Small intestine (tissue), 7 donors: ENCODE data around the gene RALGAPB. TPM values are rescaled to one million over a fixed set of nuclear protein-coding genes. Genes with fewer than 3 reads are reported as not detected.

Experiments
- DNase-seq, 2 donors: peaks; one replicate each; pipeline versions ENCODE4 v3.0.0 to v3.0.0-alpha.2; 2013
- FAIRE-seq: peaks from 2 replicates; lab custom pipeline; 2012; peaks lifted over from hg19 to GRCh38; lab: Jason Lieb, UNC
- H3K27ac ChIP-seq, 3 donors: one replicate each; pipeline ENCODE4 v1.5.1; 2013; ENCODE audit warnings: low read length in 2 of 3, mild to moderate bottlenecking in 2 of 3, control low read depth in 1 of 3, inconsistent platforms in 1 of 3, low read depth in 1 of 3, moderate library complexity in 1 of 3
- H3K27me3 ChIP-seq, 3 donors: one replicate each; pipeline ENCODE4 v1.6.1; 2013; ENCODE audit warnings: low read length in 3 of 3, inconsistent platforms in 1 of 3; ENCODE audit not compliant: control insufficient read depth in 3 of 3, insufficient read depth in 3 of 3
- H3K36me3 ChIP-seq, 3 donors: one replicate each; pipeline ENCODE4 v1.6.1; 2013; ENCODE audit warnings: low read length in 3 of 3, inconsistent platforms in 1 of 3, low read depth in 1 of 3, mild to moderate bottlenecking in 1 of 3, moderate library complexity in 1 of 3; ENCODE audit not compliant: control insufficient read depth in 3 of 3, insufficient read depth in 2 of 3
- H3K4me1 ChIP-seq, 3 donors: one replicate each; pipeline ENCODE4 v1.6.1; 2013; ENCODE audit warnings: low read length in 2 of 3, inconsistent platforms in 1 of 3, low read depth in 1 of 3, mild to moderate bottlenecking in 1 of 3, moderate library complexity in 1 of 3; ENCODE audit not compliant: control insufficient read depth in 3 of 3, insufficient read depth in 2 of 3
- H3K4me3 ChIP-seq, 3 donors: one replicate each; pipeline ENCODE4 v1.5.1; 2013; ENCODE audit warnings: low read length in 3 of 3, control low read depth in 1 of 3, inconsistent platforms in 1 of 3, low read depth in 1 of 3, mild to moderate bottlenecking in 1 of 3, moderate library complexity in 1 of 3
- H3K9me3 ChIP-seq, 2 donors: one replicate each; pipeline ENCODE4 v1.6.1; 2013; ENCODE audit warnings: low read depth in 1 of 2, low read length in 1 of 2; ENCODE audit not compliant: control insufficient read depth in 2 of 2, insufficient read depth in 1 of 2
- WGBS, 3 donors: extraction: QIAGEN DNeasy Blood & Tissue Kit; methylation state at CpG; one replicate each; pipeline ENCODE4 v1.1.7; 2013; 5-methylcytosine and 5-hydroxymethylcytosine counted together
- polyA plus RNA-seq, 4 donors: library from polyadenylated mRNA; stranded (reverse) in 3 of 4; unstranded in 1 of 4; fragments of 200-250 nt in 3 of 4; fragments of 120-200 nt in 1 of 4; gene quantifications; one replicate each; pipeline versions ENCODE4 v1.2.1 to v1.2.3, GENCODE V29; 2013
- donor health status: healthy with polysubstance abuse.
- donor health status: control.
- donor health status: control.
- donor health status: Bipolar disorder and iron deficiency.
- donor health status: healthy.

RALGAPB gene
- polyA plus RNA-seq, 4 donors = 9.9 to 26.0 (median 17.1) TPM

DNA sequence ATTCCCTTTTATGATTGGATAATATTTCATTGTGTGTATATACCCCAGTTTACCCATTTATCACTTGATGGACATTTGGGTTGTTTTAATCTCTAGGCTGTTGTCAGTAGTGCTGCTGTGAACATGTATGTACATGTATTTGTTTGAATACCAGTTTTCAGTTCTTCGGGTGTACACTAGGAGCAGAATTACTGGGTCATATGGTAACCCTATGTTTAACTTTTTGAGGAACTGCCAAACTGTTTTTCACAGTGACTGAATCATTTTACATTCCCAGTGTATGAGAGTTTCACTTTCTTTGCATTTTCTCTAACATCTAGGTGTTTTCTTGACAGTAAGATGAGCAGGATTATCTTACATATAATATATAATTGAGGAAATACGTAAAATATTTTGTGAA, 63.7 kb downstream of the RALGAPB start:
- no peak overlapping the region for H3K27ac ChIP-seq
- WGBS, 3 donors = 93 to 98% (median 98%) methylated on average over 2 of the region's 2 CpGs
- no peak overlapping the region for H3K4me3 ChIP-seq
- H3K27me3 ChIP-seq = no peaks in the 10 kb centered on the region
- FAIRE-seq = no peak
- H3K4me1 ChIP-seq = no peaks in the 10 kb centered on the region
- DNase-seq = no peak
- H3K36me3 ChIP-seq = peaks cover 12 to 33% (median 24%) of the 10 kb centered on the region in 3 donors
- peaks cover 0 to 4% of the 10 kb centered on the region in 2 donors for H3K9me3 ChIP-seq

DNA sequence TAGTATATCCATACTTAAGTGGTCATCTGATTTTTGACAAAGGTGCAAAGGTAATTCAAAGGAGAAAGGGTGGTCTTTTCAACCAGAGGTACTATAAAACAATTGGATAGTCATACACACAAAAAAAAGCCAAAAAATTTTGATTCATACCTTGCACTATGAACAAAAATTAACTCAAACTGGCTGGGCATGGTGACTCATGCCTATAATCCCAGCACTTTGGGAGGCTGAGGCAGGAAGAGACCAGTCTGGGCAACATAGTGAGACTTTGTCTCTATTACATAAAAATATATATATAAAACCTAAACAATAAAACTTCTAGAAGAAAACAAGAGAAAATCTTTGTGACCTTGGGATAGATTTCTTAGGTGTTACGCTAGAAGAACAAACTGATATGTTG, 64.5 kb downstream of the RALGAPB start:
- H3K36me3 ChIP-seq = peaks cover 12 to 40% (median 21%) of the 10 kb centered on the region in 3 donors
- whole genome bisulfite sequencing, 3 donors = 92 to 100% (median 100%) methylated on average over 1 of the region's 1 CpG
- H3K4me1 ChIP-seq = no peaks in the 10 kb centered on the region
- DNase-seq = no peak
- H3K27me3 ChIP-seq = no peaks in the 10 kb centered on the region
- peaks cover 0 to 4% of the 10 kb centered on the region in 2 donors for H3K9me3 ChIP-seq
- no peak overlapping the region for H3K4me3 ChIP-seq
- H3K27ac ChIP-seq = no peak overlapping the region
- no peak for FAIRE-seq

DNA sequence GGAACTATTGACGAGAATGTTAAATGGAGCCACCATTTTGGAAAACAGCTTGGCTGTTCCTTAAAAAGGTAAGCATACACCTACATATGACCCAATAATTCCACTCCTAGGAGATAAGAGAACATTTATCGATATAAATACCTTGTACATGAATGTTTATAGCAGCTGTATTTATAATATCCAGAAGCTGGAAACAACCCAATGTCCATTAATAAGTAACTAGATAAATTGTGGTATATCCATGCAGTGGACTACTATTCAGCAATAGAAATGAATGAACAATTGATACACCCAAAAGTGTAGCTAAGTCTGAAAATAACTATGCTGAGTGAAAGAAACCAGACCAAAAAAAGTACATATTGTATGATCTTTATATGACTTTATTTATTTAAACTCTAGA, 66.1 kb downstream of the RALGAPB start:
- Histone ChIP-seq H3K9me3 (peaks cover 0 to 4% of the 10 kb centered on the region in 2 donors), H3K27me3 (no peaks in the 10 kb centered on the region), H3K27ac (no peak overlapping the region), H3K4me3 (no peak overlapping the region), H3K36me3 (peaks cover 12 to 41% (median 26%) of the 10 kb centered on the region in 3 donors), H3K4me1 (no peaks in the 10 kb centered on the region)
- WGBS, 3 donors = 64 to 86% (median 69%) methylated on average over 2 of the region's 2 CpGs
- FAIRE-seq (no peak), DNase-seq (peak in 1 of 2 donors; percentile 59)

DNA sequence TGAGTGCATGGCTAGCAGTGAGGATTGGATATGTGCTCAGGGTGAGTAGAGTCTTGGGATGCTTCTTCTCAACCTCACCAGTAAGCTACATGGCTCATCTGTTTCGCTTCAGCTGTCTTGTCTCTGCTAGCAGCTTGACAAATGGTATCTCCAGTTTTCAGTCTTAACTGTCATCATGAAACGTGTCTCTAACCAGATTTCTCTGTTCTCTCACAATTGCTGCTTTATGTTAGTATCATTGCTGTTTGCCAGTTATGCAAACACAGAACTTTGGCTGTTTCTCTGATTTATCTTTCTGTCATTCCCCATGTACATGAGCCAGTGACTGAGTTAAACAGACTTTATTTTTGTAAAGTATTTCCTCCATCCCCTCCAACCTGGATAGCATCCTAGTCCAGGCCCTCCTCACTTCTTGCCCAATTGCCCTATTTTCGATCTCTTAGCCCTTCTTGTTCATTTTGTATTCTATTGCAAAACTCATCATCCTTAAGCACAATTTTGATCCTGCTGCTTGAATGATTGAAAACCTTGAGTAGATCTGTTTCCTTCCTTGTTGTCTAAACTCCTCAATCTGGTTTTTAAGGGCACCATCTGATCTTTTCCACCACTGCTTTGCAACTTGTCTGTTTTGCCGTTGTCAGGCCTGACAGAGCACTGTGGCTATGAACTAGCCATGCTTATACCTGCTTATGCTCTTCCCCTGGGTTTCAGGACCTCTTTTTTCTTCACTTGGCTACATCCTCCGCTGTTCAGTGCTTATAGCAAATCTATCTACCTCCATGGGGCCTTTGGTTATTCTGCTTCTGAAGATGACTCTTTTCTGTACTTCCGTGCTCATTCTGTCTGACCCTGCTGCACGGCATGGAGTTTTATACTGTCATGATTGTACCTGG, 70.6 kb downstream of the RALGAPB start:
- Histone ChIP-seq H3K4me3 (no peak overlapping the region), H3K27ac (no peak overlapping the region), H3K36me3 (peaks cover 9 to 36% (median 18%) of the 10 kb centered on the region in 3 donors), H3K9me3 (peaks cover 0 to under 1% of the 10 kb centered on the region in 2 donors), H3K27me3 (no peaks in the 10 kb centered on the region), H3K4me1 (no peaks in the 10 kb centered on the region)
- DNase-seq (no peak), FAIRE-seq (no peak)
- 81 to 90% (median 88%) methylated on average over 7 of the region's 7 CpGs for WGBS, 3 donors

DNA sequence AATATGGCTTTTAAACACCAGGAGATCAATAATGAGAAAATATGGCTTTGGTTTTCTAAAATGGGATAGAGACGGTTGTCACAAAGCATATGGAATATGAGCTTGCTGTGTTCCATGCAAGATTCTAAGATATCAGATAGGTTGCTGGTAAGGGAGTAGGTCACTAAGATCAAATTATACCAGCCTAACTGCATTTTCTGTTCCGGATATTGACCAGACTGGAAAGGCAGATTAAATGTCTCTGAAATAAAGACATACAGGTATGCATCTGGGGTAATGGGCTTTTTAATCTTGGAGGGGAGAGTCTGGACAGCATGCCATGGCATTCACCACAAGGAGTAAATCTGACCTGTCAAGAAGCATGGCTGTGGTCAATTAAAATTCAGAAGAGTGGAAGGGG, 73.1 kb downstream of the RALGAPB start:
- H3K9me3 ChIP-seq = no peaks in the 10 kb centered on the region
- FAIRE-seq = no peak
- no peaks in the 10 kb centered on the region for H3K27me3 ChIP-seq
- no peak for DNase-seq
- no peak overlapping the region for H3K27ac ChIP-seq
- 96 to 100% (median 98%) methylated on average over 2 of the region's 2 CpGs for WGBS, 3 donors
- peaks cover 9 to 37% (median 17%) of the 10 kb centered on the region in 3 donors for H3K36me3 ChIP-seq
- no peaks in the 10 kb centered on the region for H3K4me1 ChIP-seq
- H3K4me3 ChIP-seq = no peak overlapping the region

DNA sequence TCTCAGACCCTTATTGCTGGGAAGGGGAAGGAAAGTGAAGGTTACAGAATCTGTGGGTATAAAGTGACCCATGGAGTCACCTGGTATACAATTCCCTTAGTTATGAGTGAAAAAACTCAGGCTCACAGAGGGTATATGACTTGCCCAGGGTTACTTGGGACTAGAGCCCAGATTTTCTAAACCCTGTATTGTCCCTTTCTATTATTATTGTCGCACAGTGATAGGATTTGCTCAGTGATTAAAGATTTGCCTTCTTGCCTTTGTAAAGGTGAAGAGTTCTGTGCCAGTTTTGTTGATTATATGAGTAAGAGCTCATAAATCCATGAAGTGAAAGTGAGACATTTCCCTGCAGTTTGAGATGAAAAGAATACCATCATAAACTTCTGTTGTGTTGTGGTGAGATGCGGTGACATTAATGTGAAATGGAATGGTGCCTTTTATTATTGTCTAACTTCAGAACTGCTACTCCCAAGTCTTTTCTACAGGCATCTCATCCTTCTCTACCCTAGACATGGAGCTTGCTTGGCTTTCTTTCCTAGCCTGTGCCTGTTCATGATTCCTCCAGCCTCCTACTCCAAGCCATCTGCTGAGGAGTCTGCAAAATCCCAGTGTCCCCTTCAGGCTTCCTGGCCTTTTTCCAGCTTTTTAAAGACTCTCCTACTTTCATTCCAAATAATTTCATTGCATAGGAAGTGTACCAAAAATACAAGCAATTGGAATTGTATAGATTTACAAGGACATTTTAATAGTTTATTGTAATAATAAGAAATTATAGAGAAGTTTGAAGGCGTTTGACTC, 74.8 kb downstream of the RALGAPB start:
- no peak for FAIRE-seq
- Histone ChIP-seq H3K27ac (no peak overlapping the region), H3K4me1 (no peaks in the 10 kb centered on the region), H3K36me3 (peaks cover 13 to 35% (median 21%) of the 10 kb centered on the region in 3 donors), H3K4me3 (no peak overlapping the region), H3K9me3 (no peaks in the 10 kb centered on the region), H3K27me3 (no peaks in the 10 kb centered on the region)
- DNase-seq = no peak
- WGBS, 3 donors = 96 to 97% (median 97%) methylated on average over 3 of the region's 3 CpGs

DNA sequence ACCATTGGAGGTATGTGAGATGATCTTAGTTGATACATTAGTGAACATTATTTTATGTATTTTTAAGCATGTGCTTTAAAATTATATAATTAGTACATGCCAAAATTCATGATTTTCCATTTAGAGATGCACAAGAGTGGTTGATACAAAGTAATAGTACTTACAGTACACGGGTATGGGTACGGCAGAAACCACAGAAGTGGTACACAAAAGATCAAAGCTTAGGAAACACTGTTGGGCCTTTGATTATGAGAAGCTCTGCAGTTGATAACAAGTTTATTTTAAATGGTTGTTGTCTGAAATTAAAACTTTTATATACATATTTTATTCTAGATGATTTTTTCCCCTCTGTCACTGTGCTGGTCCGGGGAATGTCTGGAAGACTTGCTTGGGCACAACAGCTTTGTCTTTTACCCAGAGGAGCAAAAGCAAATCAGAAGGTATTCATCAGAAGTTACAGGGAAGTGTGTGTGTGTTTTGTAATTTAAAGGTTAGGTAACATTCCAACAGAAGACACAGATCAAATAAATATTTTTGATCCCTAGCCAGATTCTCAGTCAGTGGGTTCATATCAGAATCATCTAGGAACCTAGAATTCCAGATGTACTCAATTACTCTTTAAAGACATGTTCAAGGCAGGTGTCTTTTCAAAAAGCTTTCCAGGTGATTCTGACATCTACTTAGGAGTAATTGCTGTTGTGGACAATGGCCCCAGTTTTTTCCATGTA, 75.9 kb downstream of the RALGAPB start:
- Histone ChIP-seq H3K36me3 (peaks cover 18 to 33% (median 22%) of the 10 kb centered on the region in 3 donors), H3K9me3 (no peaks in the 10 kb centered on the region), H3K27me3 (no peaks in the 10 kb centered on the region), H3K27ac (no peak overlapping the region), H3K4me1 (no peaks in the 10 kb centered on the region), H3K4me3 (no peak overlapping the region)
- WGBS, 3 donors = 94 to 97% (median 94%) methylated on average over 3 of the region's 3 CpGs
- no peak for FAIRE-seq
- DNase-seq = no peak

DNA sequence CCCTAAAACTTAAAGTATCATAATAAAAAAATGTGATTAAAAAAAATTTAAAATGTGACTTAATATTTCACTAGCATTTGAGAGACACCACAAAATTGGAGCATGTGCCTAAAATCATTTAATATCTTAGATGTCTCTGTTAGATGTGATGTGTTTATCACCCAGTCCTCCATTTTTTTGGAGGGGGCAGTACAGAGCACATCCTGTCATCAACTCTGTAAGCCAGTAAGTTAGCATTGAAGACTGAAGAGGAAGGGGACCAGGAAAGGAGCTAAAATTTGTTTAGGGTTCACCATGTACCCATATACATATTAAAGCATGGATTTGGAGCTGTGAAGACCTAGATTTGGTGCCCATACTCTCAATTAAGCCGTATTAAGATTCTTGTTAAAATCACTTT, 77.6 kb downstream of the RALGAPB start:
- Histone ChIP-seq H3K9me3 (no peaks in the 10 kb centered on the region), H3K27ac (no peak overlapping the region), H3K4me3 (no peak overlapping the region), H3K36me3 (peaks cover 20 to 37% (median 23%) of the 10 kb centered on the region in 3 donors), H3K4me1 (no peaks in the 10 kb centered on the region), H3K27me3 (no peaks in the 10 kb centered on the region)
- DNase-seq (no peak), FAIRE-seq (no peak)
- WGBS, 3 donors = 96 to 97% (median 97%) methylated on average over 1 of the region's 1 CpG
